K562 (cell line): ENCODE measurements around the gene CSNK1D. TPM values are rescaled to one million over a fixed set of nuclear protein-coding genes. Genes with fewer than 3 reads are reported as not detected.
A peak's percentile ranks its signal among the peaks of the same experiment; 100 is the strongest.

Source experiments
- ARID3B ChIP-seq: fragments of 250-450 bp; sonication (Bioruptor Pico); IDR thresholded peaks from 2 replicates; pipeline ENCODE4 v1.4.0; 2020; ENCODE audit warnings: borderline replicate concordance
- CCNT2 ChIP-seq: IDR thresholded peaks from 2 replicates; pipeline ENCODE4 v1.6.1; 2011; ENCODE audit warnings: borderline replicate concordance, low read depth, mild to moderate bottlenecking, moderate library complexity, mixed read lengths, low read length; ENCODE audit not compliant: insufficient read length; ENCODE audit errors: extremely low read depth
- EP400 ChIP-seq: fragments of 450-650 bp; IDR thresholded peaks from 2 replicates; pipeline ENCODE4 v1.6.1; 2017; ENCODE audit warnings: antibody characterized with exemption, mild to moderate bottlenecking, moderate library complexity
- ESRRB ChIP-seq: fragments of 250-450 bp; sonication (Bioruptor Pico); IDR thresholded peaks from 2 replicates; pipeline ENCODE4 v1.5.0; 2020; ENCODE audit warnings: mild to moderate bottlenecking, moderate library complexity, borderline replicate concordance
- JUNB ChIP-seq: fragments of 450-650 bp; formaldehyde crosslinking; conservative IDR thresholded peaks from 2 replicates; pipeline ENCODE4 v1.4.0; 2020; ENCODE audit warnings: mild to moderate bottlenecking
- LCOR ChIP-seq: sonication (generic); formaldehyde crosslinking; IDR thresholded peaks from 2 replicates; pipeline ENCODE4 v1.8.0; 2022; ENCODE audit warnings: mild to moderate bottlenecking, missing genetic modification reagents
- MXI1 ChIP-seq: IDR thresholded peaks from 2 replicates; pipeline ENCODE4 v1.6.1; 2011; ENCODE audit warnings: low read depth, mild to moderate bottlenecking, improper control_type of control experiment, low read length
- PATZ1 ChIP-seq: fragments of 250-450 bp; sonication (Bioruptor Pico); IDR thresholded peaks from 2 replicates; pipeline ENCODE4 v1.5.0; 2020; ENCODE audit warnings: mild to moderate bottlenecking, borderline replicate concordance
- PTTG1 ChIP-seq: fragments of 450-650 bp; IDR thresholded peaks from 2 replicates; pipeline ENCODE4 v1.6.1; 2016; ENCODE audit warnings: low read depth, mild to moderate bottlenecking, missing genetic modification characterization, missing compliant biosample characterization
- TAF15 ChIP-seq: fragments of 200-400 bp; formaldehyde crosslinking; IDR thresholded peaks from 2 replicates; pipeline ENCODE4 v1.6.1; 2017; ENCODE audit warnings: mild to moderate bottlenecking, low read depth, low read length, moderate library complexity
- ZNF444 ChIP-seq: fragments of 250-450 bp; sonication (Bioruptor Pico); IDR thresholded peaks from 2 replicates; pipeline ENCODE4 v1.4.0; 2020; ENCODE audit warnings: mild to moderate bottlenecking, moderate library complexity
- ZNF57 ChIP-seq: fragments of 450-650 bp; formaldehyde crosslinking; IDR thresholded peaks from 2 replicates; pipeline ENCODE4 v1.4.0; 2020; ENCODE audit warnings: mild to moderate bottlenecking, moderate library complexity
- ZNF707 ChIP-seq: fragments of 250-450 bp; sonication (Bioruptor Pico); conservative IDR thresholded peaks from 2 replicates; pipeline ENCODE4 v1.8.0; 2022; ENCODE audit warnings: inconsistent platforms, mild to moderate bottlenecking, moderate library complexity
- polyA plus RNA-seq, 8 experiments: library from polyadenylated mRNA; depleted of rRNA in 4 of 8; stranded (reverse) in 5 of 8; unstranded in 3 of 8; fragments of >200 nt; fragmentation: Nextera tagmentation in 2 of 8; fragmentation: Illumina TruSeq in 1 of 8; extraction: Ambion mirVana in 2 of 8; extraction: Trizol in 1 of 8; gene quantifications; 2 replicates each; pipeline versions ENCODE4 v1.2.1 to v1.2.3, GENCODE V29; 2011 to 2014; ENCODE audit warnings: inconsistent platforms in 1 of 8, missing spikeins in 1 of 8
- total RNA-seq, 7 experiments: library from RNA; depleted of rRNA in 6 of 7; stranded (reverse); fragments of >200 nt in 6 of 7; fragmentation: Illumina TruSeq in 2 of 7; extraction: Trizol in 2 of 7; gene quantifications; 2 replicates each; pipeline versions ENCODE4 v1.2.1 to v1.2.3, GENCODE V29; 2011 to 2021; ENCODE audit warnings: low replicate concordance in 1 of 7
- TF ChIP-seq, protein P1 (sequence below): fragments of 200-800 bp; sonication (Bioruptor generic); IDR thresholded peaks from 2 replicates; pipeline ENCODE4 v1.6.1; 2016; ENCODE audit warnings: missing genetic modification characterization, missing compliant biosample characterization
- TF ChIP-seq, protein P2 (sequence below): fragments of 250-450 bp; sonication (Bioruptor Pico); IDR thresholded peaks from 2 replicates; pipeline ENCODE4 v1.9.0; 2021; ENCODE audit warnings: mild to moderate bottlenecking
- TF ChIP-seq, protein P3 (sequence below): sonication (generic); formaldehyde crosslinking; IDR thresholded peaks from 2 replicates; pipeline ENCODE4 v1.5.0; 2020; ENCODE audit warnings: missing genetic modification reagents

CSNK1D gene
- total and polyA plus RNA-seq, 9 of the 15 experiments (the other 6 are each of a cell fraction or from before 2014, with no cell fraction given), result 6.5 to 133 (median 41.3) TPM

- TF ChIP-seq, protein P1, sequence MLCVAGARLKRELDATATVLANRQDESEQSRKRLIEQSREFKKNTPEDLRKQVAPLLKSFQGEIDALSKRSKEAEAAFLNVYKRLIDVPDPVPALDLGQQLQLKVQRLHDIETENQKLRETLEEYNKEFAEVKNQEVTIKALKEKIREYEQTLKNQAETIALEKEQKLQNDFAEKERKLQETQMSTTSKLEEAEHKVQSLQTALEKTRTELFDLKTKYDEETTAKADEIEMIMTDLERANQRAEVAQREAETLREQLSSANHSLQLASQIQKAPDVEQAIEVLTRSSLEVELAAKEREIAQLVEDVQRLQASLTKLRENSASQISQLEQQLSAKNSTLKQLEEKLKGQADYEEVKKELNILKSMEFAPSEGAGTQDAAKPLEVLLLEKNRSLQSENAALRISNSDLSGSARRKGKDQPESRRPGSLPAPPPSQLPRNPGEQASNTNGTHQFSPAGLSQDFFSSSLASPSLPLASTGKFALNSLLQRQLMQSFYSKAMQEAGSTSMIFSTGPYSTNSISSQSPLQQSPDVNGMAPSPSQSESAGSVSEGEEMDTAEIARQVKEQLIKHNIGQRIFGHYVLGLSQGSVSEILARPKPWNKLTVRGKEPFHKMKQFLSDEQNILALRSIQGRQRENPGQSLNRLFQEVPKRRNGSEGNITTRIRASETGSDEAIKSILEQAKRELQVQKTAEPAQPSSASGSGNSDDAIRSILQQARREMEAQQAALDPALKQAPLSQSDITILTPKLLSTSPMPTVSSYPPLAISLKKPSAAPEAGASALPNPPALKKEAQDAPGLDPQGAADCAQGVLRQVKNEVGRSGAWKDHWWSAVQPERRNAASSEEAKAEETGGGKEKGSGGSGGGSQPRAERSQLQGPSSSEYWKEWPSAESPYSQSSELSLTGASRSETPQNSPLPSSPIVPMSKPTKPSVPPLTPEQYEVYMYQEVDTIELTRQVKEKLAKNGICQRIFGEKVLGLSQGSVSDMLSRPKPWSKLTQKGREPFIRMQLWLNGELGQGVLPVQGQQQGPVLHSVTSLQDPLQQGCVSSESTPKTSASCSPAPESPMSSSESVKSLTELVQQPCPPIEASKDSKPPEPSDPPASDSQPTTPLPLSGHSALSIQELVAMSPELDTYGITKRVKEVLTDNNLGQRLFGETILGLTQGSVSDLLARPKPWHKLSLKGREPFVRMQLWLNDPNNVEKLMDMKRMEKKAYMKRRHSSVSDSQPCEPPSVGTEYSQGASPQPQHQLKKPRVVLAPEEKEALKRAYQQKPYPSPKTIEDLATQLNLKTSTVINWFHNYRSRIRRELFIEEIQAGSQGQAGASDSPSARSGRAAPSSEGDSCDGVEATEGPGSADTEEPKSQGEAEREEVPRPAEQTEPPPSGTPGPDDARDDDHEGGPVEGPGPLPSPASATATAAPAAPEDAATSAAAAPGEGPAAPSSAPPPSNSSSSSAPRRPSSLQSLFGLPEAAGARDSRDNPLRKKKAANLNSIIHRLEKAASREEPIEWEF (CRISPR knock-in tag), result no peak
- TF ChIP-seq ZNF707 (CRISPR knock-in tag) (no peak), ZNF57 (CRISPR knock-in tag) (no peak), CCNT2 (peak; percentile 95), EP400 (no peak), ESRRB (CRISPR knock-in tag) (no peak), PATZ1 (no peak), JUNB (CRISPR knock-in tag) (no peak), MXI1 (no peak), ARID3B (CRISPR knock-in tag) (no peak), ZNF444 (CRISPR knock-in tag) (peak; percentile 97), TAF15 (no peak), LCOR (CRISPR knock-in tag) (peak; percentile 54; the same call in 1 of the 2 replicates), PTTG1 (tag) (no peak)
- TF ChIP-seq, protein P2, sequence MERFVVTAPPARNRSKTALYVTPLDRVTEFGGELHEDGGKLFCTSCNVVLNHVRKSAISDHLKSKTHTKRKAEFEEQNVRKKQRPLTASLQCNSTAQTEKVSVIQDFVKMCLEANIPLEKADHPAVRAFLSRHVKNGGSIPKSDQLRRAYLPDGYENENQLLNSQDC (CRISPR knock-in tag), result no peak
- TF ChIP-seq, protein P3, sequence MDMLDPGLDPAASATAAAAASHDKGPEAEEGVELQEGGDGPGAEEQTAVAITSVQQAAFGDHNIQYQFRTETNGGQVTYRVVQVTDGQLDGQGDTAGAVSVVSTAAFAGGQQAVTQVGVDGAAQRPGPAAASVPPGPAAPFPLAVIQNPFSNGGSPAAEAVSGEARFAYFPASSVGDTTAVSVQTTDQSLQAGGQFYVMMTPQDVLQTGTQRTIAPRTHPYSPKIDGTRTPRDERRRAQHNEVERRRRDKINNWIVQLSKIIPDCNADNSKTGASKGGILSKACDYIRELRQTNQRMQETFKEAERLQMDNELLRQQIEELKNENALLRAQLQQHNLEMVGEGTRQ, result no peak
Observed at GRCh38 chr17:82230609-82231311, 42.7 kb downstream of the CSNK1D start (continued).
